HG02970 (cell line): ENCODE results near the gene TM2D3.

Experiments used
- ATAC-seq: cut with Tn5 transposase; IDR thresholded peaks from one replicate; pipeline ENCODE4 v1.9.1; 2021; ENCODE audit warnings: mild to moderate bottlenecking, moderate library complexity, moderate number of reproducible peaks; ENCODE audit not compliant: unreplicated experiment, low FRiP score

Gene TM2D3

GRCh38 chr15:101625980-101626379, 26.2 kb downstream of the TM2D3 start:
- ATAC-seq = no peak

GRCh38 chr15:101625184-101625583, 27.0 kb downstream of the TM2D3 start:
- ATAC-seq = no peak

DNA sequence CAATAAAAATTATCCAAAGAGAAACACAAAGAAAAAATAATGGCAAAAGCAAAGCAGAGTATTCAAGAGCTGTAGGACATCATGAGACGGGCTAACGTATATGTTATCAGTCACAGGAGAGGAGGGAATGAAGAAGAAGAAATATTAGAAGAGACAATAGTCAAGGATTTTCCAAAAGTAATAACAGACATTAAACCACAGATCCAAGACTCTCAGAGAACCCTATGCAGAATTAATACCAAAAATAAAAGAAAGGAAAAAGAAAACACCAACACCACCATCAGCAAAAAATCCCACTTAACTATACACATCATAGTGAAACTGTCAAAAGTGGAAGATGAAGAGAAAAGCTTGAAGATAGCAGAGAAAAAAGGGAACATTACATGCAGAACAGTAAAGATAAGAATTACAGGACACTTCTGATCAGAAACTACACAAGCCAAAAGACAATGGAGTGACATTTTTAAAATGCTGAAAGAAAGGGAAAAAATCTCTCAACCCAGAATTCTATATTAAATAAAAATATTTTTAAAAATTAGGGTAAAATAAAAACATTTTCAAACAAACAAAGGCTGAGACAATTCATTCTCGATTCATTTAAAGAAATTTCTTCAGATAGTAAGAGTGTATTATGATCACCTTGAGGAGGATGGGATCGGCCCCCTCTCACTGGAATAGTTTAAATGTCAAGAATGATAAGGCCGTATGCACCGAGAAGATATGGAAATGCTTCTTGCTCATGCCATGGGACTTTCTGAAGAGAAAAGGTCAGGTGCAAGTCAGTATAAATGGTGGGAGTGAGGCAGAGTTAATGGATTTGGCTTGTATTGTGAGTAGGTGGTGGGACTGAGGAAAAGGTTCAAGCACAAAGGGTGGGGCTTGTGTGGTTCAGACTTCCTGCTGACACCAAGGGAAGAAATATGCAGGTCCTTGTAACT, 28.5 kb downstream of the TM2D3 start:
- ATAC-seq = no peak

- no peak for ATAC-seq
Measured at GRCh38 chr15:101621961-101622360, 30.2 kb downstream of the TM2D3 start.

- ATAC-seq = no peak
Measured at GRCh38 chr15:101620671-101621070, 31.5 kb downstream of the TM2D3 start.

- ATAC-seq = no peak
Measured at GRCh38 chr15:101619615-101619865, 32.6 kb downstream of the TM2D3 start.

DNA sequence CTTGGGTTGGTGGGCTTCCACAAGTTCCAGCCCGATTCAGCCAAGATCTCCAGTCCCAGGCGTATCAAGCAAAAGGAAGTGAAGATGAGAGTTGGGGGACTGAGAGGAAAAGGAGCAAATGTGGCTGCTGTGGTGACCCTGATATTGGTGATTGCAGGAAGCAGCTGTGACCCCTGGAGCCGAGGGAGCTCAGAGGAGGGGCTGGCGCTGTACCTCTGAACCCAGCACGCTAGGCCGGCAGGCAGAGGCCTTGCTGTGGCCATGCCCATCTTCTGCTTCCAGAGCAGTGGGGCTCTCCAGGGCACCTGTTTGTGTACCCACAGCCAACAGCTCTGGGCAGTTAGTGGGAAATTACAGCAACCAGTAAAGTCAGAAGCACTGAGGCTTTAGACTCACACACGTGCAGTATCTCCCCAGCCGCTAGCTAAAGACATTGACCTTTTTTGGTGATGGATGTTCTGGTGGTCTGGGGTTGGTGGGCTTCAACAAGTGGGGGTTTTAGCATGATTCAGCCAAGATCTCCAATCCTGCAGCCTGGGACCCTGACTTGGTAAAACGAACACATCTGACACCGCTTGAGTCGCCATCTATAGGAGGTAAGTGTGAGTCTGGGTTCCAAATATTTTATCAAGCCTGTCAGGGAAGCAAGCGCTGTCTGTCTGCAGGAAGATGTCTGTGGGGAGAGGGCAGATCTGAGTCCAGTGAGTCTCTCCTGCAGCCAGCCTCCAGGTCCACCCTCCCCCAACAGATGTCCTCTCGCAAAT, 33.1 kb downstream of the TM2D3 start:
- ATAC-seq = no peak

DNA sequence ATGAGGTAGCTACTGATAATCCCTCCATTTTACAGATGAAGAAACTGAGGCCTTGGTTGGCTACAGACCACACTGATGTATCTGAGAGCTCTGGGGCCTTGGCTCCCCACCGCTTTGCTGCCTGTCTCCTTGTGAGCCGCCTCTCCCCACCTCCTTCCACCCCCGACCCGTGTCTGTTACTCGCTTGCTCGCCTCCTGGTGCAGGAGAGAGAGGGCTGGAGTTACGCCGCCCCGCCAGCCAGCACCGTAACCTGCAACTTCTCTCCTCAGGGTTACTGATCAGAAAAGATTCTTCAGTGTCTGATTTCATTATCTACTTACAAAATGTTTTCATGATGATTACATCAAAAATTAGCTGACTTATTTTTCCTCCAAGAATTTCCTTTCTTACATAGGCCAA, 34.1 kb downstream of the TM2D3 start:
- no peak for ATAC-seq

GRCh38 chr15:101617390-101617965, 34.7 kb downstream of the TM2D3 start:
- ATAC-seq = no peak

DNA sequence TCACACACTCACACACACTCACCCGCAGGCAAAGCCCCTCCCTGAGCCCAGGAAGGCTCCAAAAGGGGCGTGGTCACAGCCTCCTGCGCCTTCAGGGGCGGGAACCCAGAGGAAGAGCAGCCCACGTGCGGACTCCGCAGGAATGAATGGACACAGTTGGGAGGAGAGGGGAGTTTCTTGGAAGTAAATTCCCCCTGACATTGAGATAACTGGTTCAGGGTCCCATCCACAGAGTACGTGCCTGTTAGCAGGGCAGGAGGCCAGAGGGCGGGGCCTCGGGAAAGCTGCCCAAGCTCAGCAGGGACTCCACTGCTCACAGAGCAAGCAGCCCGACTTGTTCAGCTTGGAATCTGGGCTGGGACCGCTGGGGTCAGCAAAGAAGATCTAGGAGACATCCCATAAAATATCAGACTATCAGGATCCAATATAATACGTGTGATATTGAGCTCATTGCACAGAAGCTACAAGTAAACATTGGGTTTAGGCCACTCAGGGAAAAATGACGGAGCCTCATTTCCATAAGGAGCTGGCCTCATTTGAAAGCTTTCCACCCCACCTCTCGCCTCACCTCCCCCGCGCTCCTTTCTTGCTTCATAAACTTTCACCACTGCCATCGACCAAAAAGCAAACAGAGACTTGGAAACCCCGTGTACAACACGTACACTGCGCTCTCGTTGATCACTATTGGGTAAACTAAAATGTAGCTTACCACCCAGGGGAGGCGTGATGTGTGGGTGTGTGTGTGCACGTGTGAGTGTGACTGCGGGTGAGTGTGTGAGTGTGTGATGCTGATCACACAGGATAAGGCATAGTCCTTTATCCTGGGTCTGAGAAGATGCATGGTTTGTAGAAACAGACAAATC, 36.0 kb downstream of the TM2D3 start:
- no peak for ATAC-seq

- ATAC-seq = no peak
Measured at GRCh38 chr15:101615414-101615985, 36.7 kb downstream of the TM2D3 start.

DNA sequence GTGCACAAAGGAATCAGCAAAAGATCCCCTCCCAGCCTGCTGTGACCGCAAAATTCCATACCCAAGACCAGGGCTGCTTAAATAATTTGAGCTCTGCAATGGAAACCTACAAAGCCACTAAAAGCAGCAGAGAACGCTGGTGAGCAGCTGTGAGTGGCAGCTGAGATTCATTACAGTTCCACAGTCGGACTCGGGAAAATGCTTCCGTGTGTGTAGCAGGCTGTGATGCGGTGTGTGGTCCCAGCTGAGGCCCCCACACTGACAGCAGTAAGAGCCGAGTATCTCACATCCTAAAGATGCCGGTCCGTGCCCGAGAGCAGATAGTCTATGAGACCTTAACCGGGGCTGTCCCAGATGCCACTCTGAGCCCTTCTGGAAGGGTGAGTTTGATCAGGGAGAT, 37.4 kb downstream of the TM2D3 start:
- ATAC-seq = no peak

GRCh38 chr15:101614001-101614585, 38.1 kb downstream of the TM2D3 start:
- ATAC-seq = no peak

DNA sequence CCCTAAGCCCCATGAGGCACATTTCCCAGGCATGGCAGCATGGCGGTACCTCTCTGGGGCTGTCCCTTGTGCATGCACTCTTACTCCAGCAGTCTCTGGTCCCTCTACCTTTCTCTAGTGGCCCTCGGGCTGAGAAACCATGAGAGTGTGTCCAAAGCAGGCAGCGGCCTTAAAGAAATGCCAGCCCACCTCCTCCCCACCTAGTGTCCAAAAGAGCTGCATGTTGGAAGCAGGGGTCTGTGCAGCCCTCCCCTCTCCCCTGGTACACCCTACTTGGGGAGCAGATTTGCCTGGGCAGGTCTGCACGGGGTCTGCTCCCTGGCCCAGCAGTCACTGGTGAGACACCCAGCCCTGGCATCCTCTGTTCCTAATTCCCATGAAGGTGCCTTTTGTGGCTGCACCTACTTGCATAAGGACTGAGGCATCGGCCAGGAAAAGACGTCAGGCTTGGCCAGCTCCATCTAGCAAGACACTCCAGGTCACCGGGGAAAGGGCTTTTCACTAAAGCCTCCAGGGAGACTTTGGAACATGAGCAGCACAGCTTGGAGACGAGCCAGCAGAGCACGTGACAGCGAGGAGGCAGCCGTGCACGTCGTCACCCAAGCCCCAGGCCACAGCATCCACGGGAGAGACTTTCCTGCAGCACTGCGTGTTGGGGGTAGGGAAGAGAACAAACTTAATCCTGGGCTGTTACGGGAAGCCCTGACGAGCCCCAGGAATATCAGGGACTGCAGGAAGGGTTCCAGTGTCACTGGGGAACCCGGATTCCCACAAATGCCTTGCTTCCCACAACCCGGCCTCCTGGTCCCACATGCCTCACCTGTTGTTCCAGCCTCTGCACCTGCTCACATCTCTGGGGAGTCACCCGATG, 38.8 kb downstream of the TM2D3 start:
- ATAC-seq = no peak

DNA sequence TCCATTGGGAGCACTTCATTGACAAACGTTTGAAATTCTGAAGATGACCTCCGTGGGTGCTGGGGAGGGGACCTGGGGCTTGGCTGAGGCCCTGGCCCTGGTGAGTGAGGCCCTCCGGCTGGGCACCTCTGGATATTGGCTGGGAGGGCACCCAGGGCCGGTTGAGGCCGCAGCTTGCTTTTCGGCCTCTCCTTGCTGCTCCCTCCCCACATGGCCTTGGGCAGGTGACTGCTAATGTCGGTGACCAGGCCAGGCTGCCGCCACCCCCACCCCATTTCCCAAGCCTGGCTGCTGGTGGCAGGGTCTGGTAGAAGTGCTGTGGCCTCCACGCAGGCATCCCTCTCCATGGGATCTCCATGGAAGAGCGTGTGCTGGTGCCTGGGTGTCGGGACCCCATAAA, 39.5 kb downstream of the TM2D3 start:
- no peak for ATAC-seq

- ATAC-seq = no peak
Measured at GRCh38 chr15:101611580-101612299, 40.4 kb downstream of the TM2D3 start.

GRCh38 chr15:101611007-101611406, 41.2 kb downstream of the TM2D3 start:
- no peak for ATAC-seq

DNA sequence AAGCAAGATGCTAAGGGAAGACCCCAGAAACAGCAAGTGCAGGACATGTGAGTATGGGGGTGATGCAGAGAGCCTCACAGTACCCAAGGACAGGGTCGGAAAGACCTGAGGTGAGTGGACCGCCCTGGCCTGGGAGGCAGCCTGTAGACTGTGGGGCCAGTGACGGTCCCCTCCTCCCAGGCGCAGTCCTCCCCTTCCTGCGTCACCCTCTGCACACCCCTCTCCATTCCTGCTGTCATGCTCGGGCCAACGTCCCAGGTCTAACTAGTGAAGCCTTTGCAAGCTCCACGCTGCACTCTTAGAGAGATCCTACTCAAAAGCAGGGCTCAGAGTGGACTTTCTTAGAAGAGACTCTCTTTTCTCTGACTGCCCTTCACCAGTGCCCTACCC, 41.6 kb downstream of the TM2D3 start:
- no peak for ATAC-seq
